GM12878 (cell line): ENCODE measurements around the gene ADCYAP1. TPM values are rescaled to one million over a fixed set of nuclear protein-coding genes. Genes with fewer than 3 reads are reported as not detected.

ENCODE experiments used
- ATAC-seq: fragments of 200-7000 bp; cut with Tn5 transposase; 3 replicates; pipeline ENCODE4 v1.9.1; 2020; ENCODE audit warnings: mild to moderate bottlenecking, moderate library complexity
- BruUV-seq: library from RNA; stranded (reverse); fragments of 400-500 nt; replicated peaks from 2 replicates; lab custom pipeline; 2021; lab: Mats Ljungman, UMichigan
- CTCF ChIA-PET: fragments of 300-600 bp; sonication (Branson Sonifier 250); formaldehyde crosslinking; extraction: SDS; loops from one replicate; lab custom pipeline; 2021; ENCODE audit warnings: inconsistent platforms; lab: Yijun Ruan, JAX
- POLR2A ChIA-PET: fragments of 350-600 bp; formaldehyde crosslinking; extraction: SDS; loops from one replicate; lab custom pipeline; 2021; ENCODE audit warnings: inconsistent platforms; lab: Charles Lee
- RAD21 ChIA-PET: fragments of 300-600 bp; sonication (Branson Sonifier 250); formaldehyde crosslinking; loops from one replicate; lab custom pipeline; 2023; ENCODE audit warnings: antibody characterized with exemption; ENCODE audit not compliant: unreplicated experiment; lab: Charles Lee
- SMC1A ChIA-PET: fragments of 300-600 bp; sonication (Branson Sonifier 250); formaldehyde crosslinking; loops from one replicate; lab custom pipeline; 2023; ENCODE audit not compliant: unreplicated experiment, uncharacterized antibody; lab: Charles Lee
- DNase-seq: peaks from one replicate; pipeline ENCODE4 v3.0.0-alpha.2; 2011; ENCODE audit warnings: low read depth, low spot score
- FAIRE-seq: peaks from 3 replicates; lab custom pipeline; 2011; peaks lifted over from hg19 to GRCh38; lab: Jason Lieb, UNC
- H2AFZ ChIP-seq: 2 replicates; pipeline ENCODE4 v1.6.0; 2011; ENCODE audit warnings: low read depth, low read length, control low read depth; ENCODE audit not compliant: control insufficient read depth
- H3K27ac ChIP-seq: 2 replicates; pipeline ENCODE4 v1.5.1; 2011; ENCODE audit warnings: control low read depth; ENCODE audit not compliant: control insufficient read depth, insufficient read depth
- H3K27me3 ChIP-seq, 2 experiments: replicated peaks in 1 of 2; 2 replicates each; pipeline versions ENCODE4 v1.6.0 to v1.6.1; 2011; ENCODE audit warnings: low read length in 1 of 2; ENCODE audit not compliant: control insufficient read depth in 2 of 2, insufficient read depth in 2 of 2
- H3K36me3 ChIP-seq, 2 experiments: 2 replicates each; pipeline ENCODE4 v1.5.1; 2011; ENCODE audit warnings: low read length in 1 of 2; ENCODE audit not compliant: control insufficient read depth in 2 of 2, insufficient read depth in 2 of 2
- H3K4me1 ChIP-seq: 2 replicates; pipeline ENCODE4 v1.6.1; 2011; ENCODE audit warnings: mild to moderate bottlenecking, low read length, moderate library complexity, mixed read lengths; ENCODE audit not compliant: control insufficient read depth, insufficient read depth
- H3K4me2 ChIP-seq: 2 replicates; pipeline ENCODE4 v1.6.0; 2011; ENCODE audit warnings: control low read depth; ENCODE audit not compliant: control insufficient read depth, insufficient read depth
- H3K4me3 ChIP-seq: fragments of 200-600 bp; sonication (generic); 2 replicates; pipeline ENCODE4 v1.5.1; 2016
- H3K79me2 ChIP-seq: 2 replicates; pipeline ENCODE4 v1.6.0; 2011; ENCODE audit warnings: low read length; ENCODE audit not compliant: control insufficient read depth, insufficient read depth
- H3K9ac ChIP-seq: 2 replicates; pipeline ENCODE4 v1.8.0; 2011; ENCODE audit warnings: low read length, control low read depth, mixed read lengths; ENCODE audit not compliant: control insufficient read depth, insufficient read depth
- H3K9me3 ChIP-seq: replicated peaks from 3 replicates; pipeline ENCODE4 v1.5.1; 2011; ENCODE audit warnings: mild to moderate bottlenecking, low read length; ENCODE audit not compliant: control insufficient read depth, insufficient read depth
- H4K20me1 ChIP-seq: 2 replicates; pipeline ENCODE4 v1.6.0; 2011; ENCODE audit not compliant: control insufficient read depth, insufficient read depth
- EZH2 ChIP-seq: IDR thresholded peaks from 2 replicates; pipeline ENCODE4 v1.6.1; 2012; ENCODE audit warnings: low read depth, mild to moderate bottlenecking, control low read depth, inconsistent platforms, low read length, borderline replicate concordance; ENCODE audit not compliant: control insufficient read depth
- FOXK2 ChIP-seq: fragments of 450-650 bp; IDR thresholded peaks from 2 replicates; pipeline ENCODE4 v1.6.1; 2017; ENCODE audit warnings: mild to moderate bottlenecking, moderate library complexity
- IKZF2 ChIP-seq, 2 experiments: fragments of 450-650 bp; IDR thresholded peaks; 2 replicates each; pipeline ENCODE4 v1.6.1; 2017; ENCODE audit warnings: mild to moderate bottlenecking in 2 of 2, moderate library complexity in 2 of 2
- LARP7 ChIP-seq: fragments of 450-650 bp; IDR thresholded peaks from 2 replicates; pipeline ENCODE4 v1.6.1; 2017; ENCODE audit warnings: mild to moderate bottlenecking
- NR2C2 ChIP-seq: IDR thresholded peaks from 2 replicates; pipeline ENCODE4 v1.6.1; 2011; ENCODE audit warnings: borderline replicate concordance, low read depth; ENCODE audit not compliant: control insufficient read depth, insufficient read length
- RB1 ChIP-seq: fragments of 450-650 bp; formaldehyde crosslinking; IDR thresholded peaks from 2 replicates; pipeline ENCODE4 v1.6.1; 2017; ENCODE audit warnings: mild to moderate bottlenecking, borderline replicate concordance
- SMAD1 ChIP-seq: fragments of 450-650 bp; IDR thresholded peaks from 2 replicates; pipeline ENCODE4 v1.6.1; 2018; ENCODE audit warnings: mild to moderate bottlenecking, low read depth; ENCODE audit not compliant: partially characterized antibody
- TCF3 ChIP-seq: IDR thresholded peaks from 2 replicates; pipeline ENCODE4 v1.6.1; 2012; ENCODE audit warnings: low read depth, mild to moderate bottlenecking, low read length, borderline replicate concordance; ENCODE audit not compliant: insufficient read depth
- YY1 ChIP-seq: IDR thresholded peaks from 2 replicates; pipeline ENCODE4 v1.6.1; 2011; ENCODE audit warnings: low read depth, mild to moderate bottlenecking, low read length
- WGBS: methylation state at CpG from one replicate; pipeline ENCODE4 v1.1.6; 2016; ENCODE audit warnings: low lambda C conversion rate; ENCODE audit not compliant: insufficient replicate concordance, insufficient coverage; ENCODE audit errors: missing lambda C conversion rate; 5-methylcytosine and 5-hydroxymethylcytosine counted together
- in situ Hi-C: fragments of 300-500 bp; cut with MboI; formaldehyde crosslinking; loops from 9 replicates; pipeline ENCODE4 v1.14.3; 2018; ENCODE audit warnings: mixed read lengths
- intact Hi-C: fragments of 100-400 bp; cut with micrococcal nuclease; formaldehyde crosslinking; loops from one replicate; pipeline ENCODE4 v1.14.2; 2022; ENCODE audit not compliant: unreplicated experiment
- polyA plus RNA-seq, 11 experiments: library from polyadenylated mRNA; depleted of rRNA in 4 of 11; unstranded in 6 of 11; stranded (reverse) in 5 of 11; fragments of >200 nt; fragmentation: Nextera tagmentation in 4 of 11; fragmentation: Illumina TruSeq in 1 of 11; extraction: Ambion mirVana in 4 of 11; extraction: Trizol in 1 of 11; gene quantifications; 1 replicate in 1 of 11; 2 replicates in 10 of 11; pipeline versions ENCODE4 v1.2.1 to v1.2.3, GENCODE V29; 2011 to 2016; ENCODE audit warnings: inconsistent platforms in 2 of 11, missing spikeins in 2 of 11, low read depth in 1 of 11
- total RNA-seq, 4 experiments: library from RNA; depleted of rRNA in 3 of 4; stranded (reverse); fragments of >200 nt in 3 of 4; fragmentation: Illumina TruSeq in 1 of 4; extraction: Trizol in 1 of 4; gene quantifications; 2 replicates each; pipeline versions ENCODE4 v1.2.1 to v1.2.3, GENCODE V29; 2013 to 2021
- TF ChIP-seq, protein P1 (sequence below): IDR thresholded peaks from 2 replicates; pipeline ENCODE4 v1.6.1; 2011; ENCODE audit warnings: borderline replicate concordance, low read depth, mild to moderate bottlenecking, moderate library complexity, mixed read lengths, low read length; ENCODE audit not compliant: insufficient read depth; ENCODE audit errors: extremely low read length
- TF ChIP-seq, protein P2 (sequence below), 3 experiments: IDR thresholded peaks in 2 of 3; conservative IDR thresholded peaks in 1 of 3; 2 replicates each; pipeline ENCODE4 v1.5.1; 2011; ENCODE audit warnings: low read depth in 3 of 3, low read length in 3 of 3, mild to moderate bottlenecking in 3 of 3, control low read depth in 2 of 3, moderate library complexity in 2 of 3, inconsistent platforms in 1 of 3, mixed read lengths in 1 of 3; ENCODE audit not compliant: control insufficient read depth in 2 of 3, insufficient read depth in 1 of 3; ENCODE audit errors: extremely low read depth in 1 of 3

The ADCYAP1 gene
- total and polyA plus RNA-seq, 10 of the 15 experiments (the other 5 are each of a cell fraction or from before 2014, with no cell fraction given), result 0.02 TPM; not detected in 9

DNA sequence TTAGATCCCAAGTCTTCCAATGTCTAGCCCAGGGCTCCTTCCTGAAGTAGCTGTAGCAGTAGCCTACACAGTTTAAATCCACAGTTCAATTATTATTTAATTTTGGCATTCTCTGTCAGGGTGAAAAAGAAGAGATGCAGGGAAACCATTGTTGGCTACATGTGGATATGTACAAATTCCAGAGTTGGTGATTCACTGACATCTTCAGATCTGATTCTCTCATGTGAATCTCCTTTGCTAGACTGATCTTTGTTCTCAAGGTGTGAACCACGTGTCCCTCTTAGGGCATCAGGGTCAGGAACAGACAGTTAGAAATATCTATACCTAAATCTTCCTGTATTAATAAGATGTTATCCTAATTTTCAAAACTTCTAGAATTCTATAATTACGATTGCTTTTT is 36.7 kb downstream of the ADCYAP1 start:
- intact Hi-C loops, result no loop called here
- WGBS, result 20% methylated on average over 2 of the region's 2 CpGs
- no peaks in the 10 kb centered on the region for H3K36me3 ChIP-seq
- no peaks in the 10 kb centered on the region for H4K20me1 ChIP-seq
- no peak overlapping the region for H3K27ac ChIP-seq
- SMC1A ChIA-PET, result no interaction called here
- FAIRE-seq, result no peak
- no peak overlapping the region for H2AFZ ChIP-seq
- H3K27me3 ChIP-seq, result no peaks in the 10 kb centered on the region; a peak in 1 of 4 replicates
- RAD21 ChIA-PET, result no interaction called here
- DNase-seq, result no peak
- ATAC-seq, result no peak
- BruUV-seq, result no TSS peak
- POLR2A ChIA-PET, result no interaction called here
- no peaks in the 10 kb centered on the region for H3K4me1 ChIP-seq
- no peaks in the 10 kb centered on the region for H3K79me2 ChIP-seq
- TF ChIP-seq LARP7 (no peak), SMAD1 (no peak), NR2C2 (no peak), IKZF2 (IDR thresholded peaks at IDR 0.05) (no peak), RB1 (no peak), EZH2 (no peak), FOXK2 (no peak), TCF3 (no peak), YY1 (no peak)
- TF ChIP-seq, protein P1, sequence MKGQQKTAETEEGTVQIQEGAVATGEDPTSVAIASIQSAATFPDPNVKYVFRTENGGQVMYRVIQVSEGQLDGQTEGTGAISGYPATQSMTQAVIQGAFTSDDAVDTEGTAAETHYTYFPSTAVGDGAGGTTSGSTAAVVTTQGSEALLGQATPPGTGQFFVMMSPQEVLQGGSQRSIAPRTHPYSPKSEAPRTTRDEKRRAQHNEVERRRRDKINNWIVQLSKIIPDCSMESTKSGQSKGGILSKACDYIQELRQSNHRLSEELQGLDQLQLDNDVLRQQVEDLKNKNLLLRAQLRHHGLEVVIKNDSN, result no peak
- TF ChIP-seq, protein P2, sequence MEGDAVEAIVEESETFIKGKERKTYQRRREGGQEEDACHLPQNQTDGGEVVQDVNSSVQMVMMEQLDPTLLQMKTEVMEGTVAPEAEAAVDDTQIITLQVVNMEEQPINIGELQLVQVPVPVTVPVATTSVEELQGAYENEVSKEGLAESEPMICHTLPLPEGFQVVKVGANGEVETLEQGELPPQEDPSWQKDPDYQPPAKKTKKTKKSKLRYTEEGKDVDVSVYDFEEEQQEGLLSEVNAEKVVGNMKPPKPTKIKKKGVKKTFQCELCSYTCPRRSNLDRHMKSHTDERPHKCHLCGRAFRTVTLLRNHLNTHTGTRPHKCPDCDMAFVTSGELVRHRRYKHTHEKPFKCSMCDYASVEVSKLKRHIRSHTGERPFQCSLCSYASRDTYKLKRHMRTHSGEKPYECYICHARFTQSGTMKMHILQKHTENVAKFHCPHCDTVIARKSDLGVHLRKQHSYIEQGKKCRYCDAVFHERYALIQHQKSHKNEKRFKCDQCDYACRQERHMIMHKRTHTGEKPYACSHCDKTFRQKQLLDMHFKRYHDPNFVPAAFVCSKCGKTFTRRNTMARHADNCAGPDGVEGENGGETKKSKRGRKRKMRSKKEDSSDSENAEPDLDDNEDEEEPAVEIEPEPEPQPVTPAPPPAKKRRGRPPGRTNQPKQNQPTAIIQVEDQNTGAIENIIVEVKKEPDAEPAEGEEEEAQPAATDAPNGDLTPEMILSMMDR (IDR thresholded peaks at IDR 0.05 in 2 of 3, conservative IDR thresholded peaks at IDR 0.05 in 1 of 3; ENCODE audit: control insufficient read depth in 2 of 3, extremely low read depth in 1 of 3, insufficient read depth in 1 of 3, low read depth in 3 of 3, low read length in 3 of 3), result no peak
- H3K9ac ChIP-seq, result no peak overlapping the region
- no peak overlapping the region for H3K4me3 ChIP-seq
- in situ Hi-C loops, result no loop called here
- no peaks in the 10 kb centered on the region for H3K9me3 ChIP-seq
- H3K4me2 ChIP-seq, result no peak overlapping the region
- CTCF ChIA-PET, result no interaction called here
